ENCODE results near the gene RNU4-1. TPM values are rescaled to one million over a fixed set of nuclear protein-coding genes. Genes with fewer than 3 reads are reported as not detected.
A peak's percentile ranks its signal among the peaks of the same experiment; 100 is the strongest.

Gene RNU4-1
- total and polyA plus RNA-seq, 8 donors: 1.8 to 3,518 (median 3,185) TPM; not detected in 5

- H3K4me3 ChIP-seq: peak overlapping the region in 1 of 2 donors; percentile 80
- peaks cover 33 to 88% of the 10 kb centered on the region in 2 donors for H3K4me1 ChIP-seq
- H3K27me3 ChIP-seq: no peaks in the 10 kb centered on the region
- intact Hi-C loops (cut with DNase I): no loop called here
- peak overlapping the region; percentile 84 to 91 for H3K27ac ChIP-seq
- ATAC-seq (no peak), DNase-seq (no peak)
- TF ChIP-seq, protein P1, sequence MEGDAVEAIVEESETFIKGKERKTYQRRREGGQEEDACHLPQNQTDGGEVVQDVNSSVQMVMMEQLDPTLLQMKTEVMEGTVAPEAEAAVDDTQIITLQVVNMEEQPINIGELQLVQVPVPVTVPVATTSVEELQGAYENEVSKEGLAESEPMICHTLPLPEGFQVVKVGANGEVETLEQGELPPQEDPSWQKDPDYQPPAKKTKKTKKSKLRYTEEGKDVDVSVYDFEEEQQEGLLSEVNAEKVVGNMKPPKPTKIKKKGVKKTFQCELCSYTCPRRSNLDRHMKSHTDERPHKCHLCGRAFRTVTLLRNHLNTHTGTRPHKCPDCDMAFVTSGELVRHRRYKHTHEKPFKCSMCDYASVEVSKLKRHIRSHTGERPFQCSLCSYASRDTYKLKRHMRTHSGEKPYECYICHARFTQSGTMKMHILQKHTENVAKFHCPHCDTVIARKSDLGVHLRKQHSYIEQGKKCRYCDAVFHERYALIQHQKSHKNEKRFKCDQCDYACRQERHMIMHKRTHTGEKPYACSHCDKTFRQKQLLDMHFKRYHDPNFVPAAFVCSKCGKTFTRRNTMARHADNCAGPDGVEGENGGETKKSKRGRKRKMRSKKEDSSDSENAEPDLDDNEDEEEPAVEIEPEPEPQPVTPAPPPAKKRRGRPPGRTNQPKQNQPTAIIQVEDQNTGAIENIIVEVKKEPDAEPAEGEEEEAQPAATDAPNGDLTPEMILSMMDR (IDR thresholded peaks at IDR 0.05): no peak
- H3K36me3 ChIP-seq: no peaks in the 10 kb centered on the region
- H3K9me3 ChIP-seq: no peaks in the 10 kb centered on the region
Observed at GRCh38 chr12:120262852-120263747, 29.9 kb downstream of the RNU4-1 start.

DNA sequence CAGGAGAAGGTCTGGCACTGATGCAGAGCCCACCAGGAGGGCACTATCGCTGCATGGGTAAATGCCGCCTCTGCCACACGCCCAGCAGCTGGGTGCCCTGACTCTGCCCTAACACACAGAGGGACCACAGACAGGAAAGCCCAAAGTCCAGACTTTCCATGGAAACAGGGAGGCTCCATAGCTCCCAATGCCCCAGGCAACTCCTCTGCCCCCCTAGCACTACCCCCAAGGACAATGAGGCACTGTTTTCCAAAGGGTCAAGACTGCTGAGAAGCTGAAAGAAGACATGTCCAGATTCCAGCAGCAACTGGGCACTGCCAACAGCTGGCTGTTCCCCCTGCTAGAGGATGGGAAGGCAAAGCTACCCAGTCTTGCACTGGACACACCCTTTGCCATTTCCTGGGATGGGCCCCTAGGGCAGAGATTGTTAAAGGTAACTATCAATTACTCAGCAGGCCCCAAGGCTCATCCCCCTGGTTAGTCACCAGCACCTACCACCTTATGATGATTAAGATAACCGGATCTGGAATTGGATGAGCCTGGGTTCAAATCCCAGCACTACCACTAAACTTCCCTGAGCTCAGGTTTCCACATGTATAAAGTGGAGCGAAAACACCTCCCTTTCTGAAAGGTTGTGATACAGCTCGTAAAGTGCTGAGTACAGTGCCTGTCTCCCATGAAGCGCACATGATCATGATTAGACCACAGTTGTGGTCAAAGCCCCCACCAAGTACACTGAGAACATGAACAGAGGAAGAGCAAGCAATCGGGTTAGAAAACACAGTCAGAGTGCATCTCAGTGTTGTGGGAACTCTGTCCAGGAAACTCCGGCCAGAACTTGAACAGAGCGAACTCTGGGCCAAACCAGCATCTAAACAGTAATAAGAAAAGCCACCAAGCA is 30.8 kb downstream of the RNU4-1 start:
- Histone ChIP-seq H3K27me3 (no peaks in the 10 kb centered on the region), H3K4me3 (peak overlapping the region in 1 of 2 donors; percentile 80), H3K36me3 (no peaks in the 10 kb centered on the region), H3K9me3 (no peaks in the 10 kb centered on the region), H3K27ac (peak overlapping the region; percentile 84 to 91), H3K4me1 (peaks cover 42 to 88% of the 10 kb centered on the region in 2 donors)
- DNase-seq (no peak), ATAC-seq (no peak)
- intact Hi-C loops (cut with DNase I): no loop called here
- TF ChIP-seq, protein P1 (IDR thresholded peaks at IDR 0.05): no peak

DNA sequence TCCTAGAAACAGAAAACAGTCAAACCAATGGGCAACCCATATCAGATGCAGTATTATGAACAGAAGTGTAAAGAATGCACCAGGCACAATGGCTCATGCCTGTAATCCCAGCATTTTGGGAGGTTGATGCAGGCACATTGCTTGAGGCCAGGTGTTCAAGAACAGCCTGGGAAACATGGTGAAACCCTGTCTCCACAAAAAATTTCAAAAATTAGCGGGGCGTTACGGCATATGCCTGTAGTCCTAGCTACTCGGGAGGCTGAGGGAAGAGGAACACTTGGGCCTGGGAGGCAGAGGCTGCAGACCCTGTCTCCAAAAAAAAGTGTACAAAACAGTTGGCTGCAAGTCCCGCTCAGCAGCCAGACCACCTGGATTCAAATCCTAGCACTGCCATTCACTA is 32.4 kb downstream of the RNU4-1 start:
- H3K4me1 ChIP-seq: peaks cover 47 to 95% of the 10 kb centered on the region in 2 donors
- no peaks in the 10 kb centered on the region for H3K27me3 ChIP-seq
- no peak overlapping the region for H3K4me3 ChIP-seq
- H3K27ac ChIP-seq: peak overlapping the region in 1 of 2 donors; percentile 91
- ATAC-seq (no peak), DNase-seq (no peak)
- intact Hi-C loops (cut with DNase I): no loop called here
- H3K9me3 ChIP-seq: no peaks in the 10 kb centered on the region
- TF ChIP-seq, protein P1 (IDR thresholded peaks at IDR 0.05): no peak
- H3K36me3 ChIP-seq: peaks cover 0 to 4% of the 10 kb centered on the region in 2 donors

DNA sequence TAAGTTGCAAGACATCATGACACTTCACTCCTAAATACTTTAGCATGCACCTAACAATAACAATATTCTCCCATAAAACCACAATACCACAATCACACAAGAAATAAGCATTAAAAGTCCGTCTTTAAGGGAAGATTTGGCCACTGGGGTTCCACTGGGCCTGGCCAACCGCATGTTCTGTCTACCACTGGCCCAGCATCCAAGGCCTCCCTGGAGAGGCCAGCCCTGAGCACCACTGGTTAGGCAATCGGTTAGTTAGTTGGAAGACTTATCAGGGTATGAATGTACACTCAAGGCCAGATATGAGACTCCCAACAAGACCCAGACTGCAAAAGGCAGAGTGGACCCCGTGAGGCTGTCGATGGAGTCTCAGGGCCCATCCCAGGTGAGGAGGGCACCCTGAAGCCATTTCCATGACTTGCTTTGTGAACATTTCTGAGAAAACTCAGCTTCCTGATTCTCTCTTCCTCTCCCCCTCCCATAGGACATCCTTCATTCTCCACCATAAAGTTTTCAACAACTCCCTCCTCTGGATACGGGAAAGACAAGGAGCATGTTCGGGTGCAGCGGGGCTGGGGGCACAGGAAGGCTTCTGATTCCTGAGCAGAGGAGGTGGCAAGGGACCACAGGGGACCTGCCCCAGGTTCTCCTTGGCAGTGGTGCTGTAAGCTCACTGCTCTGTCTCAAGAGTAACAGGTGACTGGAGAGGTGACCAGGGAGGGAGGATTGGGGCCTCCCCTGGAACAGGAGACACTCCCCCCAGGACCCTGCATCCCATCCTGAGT is 33.4 kb downstream of the RNU4-1 start:
- TF ChIP-seq, protein P1 (IDR thresholded peaks at IDR 0.05): no peak
- no peak for ATAC-seq
- H3K27me3 ChIP-seq: no peaks in the 10 kb centered on the region
- H3K9me3 ChIP-seq: no peaks in the 10 kb centered on the region
- H3K27ac ChIP-seq: peak overlapping the region in 1 of 2 donors; percentile 91
- intact Hi-C loops (cut with DNase I): no loop called here
- no peak overlapping the region for H3K4me3 ChIP-seq
- peaks cover 0 to 12% of the 10 kb centered on the region in 2 donors for H3K36me3 ChIP-seq
- DNase-seq: no peak
- H3K4me1 ChIP-seq: peaks cover 47 to 100% of the 10 kb centered on the region in 2 donors
